Measurements from ENCODE around the gene TOR2A. TPM values are rescaled to one million over a fixed set of nuclear protein-coding genes. Genes with fewer than 3 reads are reported as not detected.

Gene TOR2A
- total and polyA plus RNA-seq, 2 donors (not counting 3 experiments of a cell fraction or from before 2014, with no cell fraction given) = 19.3 to 23.9 TPM

DNA sequence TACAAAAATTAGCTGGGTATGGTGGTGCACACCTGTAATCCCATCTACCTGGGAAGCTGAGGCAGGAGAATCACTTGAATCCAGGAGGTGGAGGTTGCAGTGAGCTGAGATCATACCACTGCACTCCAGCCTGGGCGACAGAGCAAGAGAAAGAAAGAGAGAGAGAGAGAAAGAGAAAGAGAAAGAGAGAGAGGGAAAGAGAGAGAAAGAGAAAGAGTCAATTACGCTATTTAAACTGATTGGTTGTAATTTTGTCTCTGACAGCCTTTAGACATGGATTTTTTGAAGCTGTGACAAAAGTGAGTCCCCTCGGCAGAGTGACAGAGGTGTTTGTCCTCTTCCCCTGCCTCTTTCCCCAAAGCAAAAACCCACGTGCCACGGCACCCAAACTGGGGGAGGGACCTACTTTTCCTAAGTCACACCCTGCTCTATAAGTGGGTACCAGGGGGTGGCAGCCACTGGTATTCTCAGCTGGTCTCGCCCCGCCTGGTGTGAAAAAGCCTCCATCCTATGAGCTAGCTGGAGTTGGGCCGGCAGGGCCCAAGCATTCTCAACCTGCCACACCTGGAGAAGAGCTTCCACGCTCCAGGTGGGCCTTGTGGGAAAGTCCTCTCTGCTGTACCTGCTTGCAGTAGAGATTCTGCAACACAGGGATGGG lies 31.7 kb downstream of the TOR2A start:
- H3K79me2 ChIP-seq (ENCODE audit: control insufficient read depth, insufficient read depth, low read length) = no peaks in the 10 kb centered on the region
- H3K4me2 ChIP-seq (ENCODE audit: insufficient read depth, low read length) = no peak overlapping the region
- FAIRE-seq (no peak), DNase-seq (ENCODE audit: low read depth, low spot score) (no peak)
- H3K9ac ChIP-seq (replicated peaks; ENCODE audit: extremely low read depth, insufficient read depth, low read length) = no peak overlapping the region
- no TSS peak for BruUV-seq (replicated peaks)
- no peaks in the 10 kb centered on the region for H3K9me3 ChIP-seq (replicated peaks; ENCODE audit: control insufficient read depth, insufficient read depth, low read length)
- H3K4me1 ChIP-seq (ENCODE audit: control insufficient read depth, extremely low read depth, insufficient read depth, low read length) = no peaks in the 10 kb centered on the region
- H2AFZ ChIP-seq (ENCODE audit: low read depth, low read length) = no peak overlapping the region
- intact Hi-C loops (cut with micrococcal nuclease) (no loop called here), dilution Hi-C loops (cut with MboI; ENCODE audit: extremely low pct_ligation_motif_present, low sequenced_read_pairs) (no loop called here)
- H3K27ac ChIP-seq (ENCODE audit: insufficient read depth, low read depth, low read length) = no peak overlapping the region
- H4K20me1 ChIP-seq (replicated peaks; ENCODE audit: control insufficient read depth, extremely low read depth, insufficient read depth, low read length) = no peaks in the 10 kb centered on the region
- H3K9me1 ChIP-seq (replicated peaks; ENCODE audit: control insufficient read depth, extremely low read depth, insufficient read depth, low read length) = no peaks in the 10 kb centered on the region
- H3K4me3 ChIP-seq (replicated peaks in 1 of 3; ENCODE audit: insufficient read depth in 1 of 3, low read depth in 1 of 3, low read length in 3 of 3) = no peak overlapping the region
- H3K27me3 ChIP-seq (ENCODE audit: control insufficient read depth in 2 of 2, insufficient read depth in 2 of 2, low read length in 2 of 2) = no peaks in the 10 kb centered on the region
- ChIA-PET CTCF (interaction anchor here (0.8 to 0.9 kb wide), 2 partner anchors 12 to 31 kb away, joined by 3 read pairs; partner anchors contain the start of genes PTRH1 and TOR2A), POLR2A (no interaction called here)
- TF ChIP-seq GATA2 (IDR thresholded peaks at IDR 0.05; ENCODE audit: insufficient read depth, insufficient read length, low read depth, low read length) = no peak
- TF ChIP-seq JUN (IDR thresholded peaks at IDR 0.05; ENCODE audit: borderline replicate concordance, insufficient read depth, insufficient read length, low read depth) = no peak
- no peak for TF ChIP-seq POLR2AphosphoS5 (IDR thresholded peaks at IDR 0.05; ENCODE audit: insufficient read depth, low read depth, low read length)
- TF ChIP-seq CTCF (IDR thresholded peaks at IDR 0.05; ENCODE audit: extremely low read depth in 1 of 2, insufficient read depth in 1 of 2, low read depth in 1 of 2, low read length in 2 of 2) = no peak
- TF ChIP-seq MYC (IDR thresholded peaks at IDR 0.05; ENCODE audit: low read depth, low read length) = no peak
- no peak for TF ChIP-seq POLR2A (IDR thresholded peaks at IDR 0.05; ENCODE audit: low read depth, low read length)
- TF ChIP-seq EZH2 (IDR thresholded peaks at IDR 0.05; ENCODE audit: borderline replicate concordance, low read depth, low read length, severe bottlenecking) = no peak
- no peak for TF ChIP-seq FOS (IDR thresholded peaks at IDR 0.05; ENCODE audit: borderline replicate concordance, insufficient read depth, low read length)
- no peak for TF ChIP-seq MAX (IDR thresholded peaks at IDR 0.05; ENCODE audit: insufficient read depth, insufficient read length)
- H3K36me3 ChIP-seq (ENCODE audit: control insufficient read depth in 2 of 2, extremely low read depth in 1 of 2, insufficient read depth in 2 of 2, low read length in 2 of 2) = no peaks in the 10 kb centered on the region

Measured in endothelial cell of umbilical vein (primary cell).